HCT116 (cell line): ENCODE results near the gene ATG16L1.

Source experiments
- CTCF ChIP-seq, 3 experiments: fragments of 200-600 bp in 1 of 3; sonication (generic) in 1 of 3; IDR thresholded peaks in 2 of 3; conservative IDR thresholded peaks in 1 of 3; 2 replicates each; pipeline ENCODE4 v1.5.1; 2012 to 2017; ENCODE audit warnings: low read depth in 2 of 3, low read length in 2 of 3, antibody characterized with exemption in 1 of 3, borderline replicate concordance in 1 of 3, control low read depth in 1 of 3, mild to moderate bottlenecking in 1 of 3, mixed read lengths in 1 of 3, mixed run types in 1 of 3, moderate library complexity in 1 of 3; ENCODE audit not compliant: insufficient read depth in 1 of 3
- ELF1 ChIP-seq: IDR thresholded peaks from 2 replicates; pipeline ENCODE4 v1.6.1; 2012; ENCODE audit warnings: low read depth, borderline replicate concordance
- POLR2A ChIP-seq: IDR thresholded peaks from 2 replicates; pipeline ENCODE4 v1.7.0; 2011; ENCODE audit warnings: borderline replicate concordance; ENCODE audit not compliant: insufficient read depth, insufficient read length; ENCODE audit errors: extremely low read depth
- POLR2AphosphoS5 ChIP-seq: IDR thresholded peaks from 2 replicates; pipeline ENCODE4 v1.6.1; 2011; ENCODE audit warnings: mild to moderate bottlenecking, low read depth, low read length, moderate library complexity
- YY1 ChIP-seq: IDR thresholded peaks from 2 replicates; pipeline ENCODE4 v1.6.1; 2011; ENCODE audit warnings: low read length, low read depth, moderate library complexity, mild to moderate bottlenecking; ENCODE audit not compliant: insufficient replicate concordance; ENCODE audit errors: extremely low read depth

GRCh38 chr2:233263045-233263570 is 11.6 kb downstream of the ATG16L1 start:
- no peak for TF ChIP-seq YY1
- TF ChIP-seq POLR2A = no peak
- TF ChIP-seq ELF1 = no peak
- no peak for TF ChIP-seq POLR2AphosphoS5
- TF ChIP-seq CTCF (IDR thresholded peaks at IDR 0.05 in 2 of 3, conservative IDR thresholded peaks at IDR 0.05 in 1 of 3; ENCODE audit: borderline replicate concordance in 1 of 3, insufficient read depth in 1 of 3, low read depth in 2 of 3, low read length in 2 of 3) = no peak
